ENCODE data around the gene PFN1.

- TF ChIP-seq CTCF (IDR thresholded peaks at IDR 0.05) (no peak), POLR2AphosphoS5 (IDR thresholded peaks at IDR 0.05; ENCODE audit: insufficient read depth in 1 of 2, low read depth in 1 of 2) (no peak), POLR2A (IDR thresholded peaks at IDR 0.05) (no peak)
Measured at GRCh38 chr17:4960279-4960922, 12.1 kb upstream of the PFN1 start.
